Stimulated activated CD4-positive, alpha-beta T cell treated with anti-CD3 and anti-CD28 coated beads, TNF-alpha, amount 100 ng/mL, for 24 hours (primary cell): Measurements from ENCODE around the gene CHMP1B.
"Not testable (repeated sequence)": the region's sequence is repeated elsewhere in the genome, so short reads cannot be mapped to it uniquely, and the experiment has no call there.

Experiments
- DNase-seq, 3 experiments: peaks; one replicate each; pipeline ENCODE4 v3.0.0-alpha.2; 2020; ENCODE audit warnings: low read depth in 3 of 3

Gene CHMP1B

DNA sequence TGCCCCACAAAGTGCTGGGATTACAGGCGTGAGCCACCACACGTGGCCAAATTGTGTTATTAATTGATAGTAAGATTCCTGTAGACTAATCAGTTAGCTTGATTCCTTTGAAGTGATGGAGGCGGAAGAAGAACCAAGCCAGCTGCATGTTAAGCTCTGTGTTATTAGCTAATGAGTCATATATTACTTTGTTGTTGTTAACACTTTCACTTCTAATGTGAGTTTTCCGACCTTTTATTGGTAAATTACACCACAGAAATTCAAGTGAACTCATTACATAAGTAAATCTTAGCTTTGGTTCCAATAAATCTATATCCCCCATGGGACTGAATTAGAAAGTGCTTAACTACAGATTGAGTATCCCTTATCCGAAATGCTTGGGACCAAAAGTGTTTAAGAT lies 20.3 kb downstream of the CHMP1B start:
- no peak for DNase-seq

DNA sequence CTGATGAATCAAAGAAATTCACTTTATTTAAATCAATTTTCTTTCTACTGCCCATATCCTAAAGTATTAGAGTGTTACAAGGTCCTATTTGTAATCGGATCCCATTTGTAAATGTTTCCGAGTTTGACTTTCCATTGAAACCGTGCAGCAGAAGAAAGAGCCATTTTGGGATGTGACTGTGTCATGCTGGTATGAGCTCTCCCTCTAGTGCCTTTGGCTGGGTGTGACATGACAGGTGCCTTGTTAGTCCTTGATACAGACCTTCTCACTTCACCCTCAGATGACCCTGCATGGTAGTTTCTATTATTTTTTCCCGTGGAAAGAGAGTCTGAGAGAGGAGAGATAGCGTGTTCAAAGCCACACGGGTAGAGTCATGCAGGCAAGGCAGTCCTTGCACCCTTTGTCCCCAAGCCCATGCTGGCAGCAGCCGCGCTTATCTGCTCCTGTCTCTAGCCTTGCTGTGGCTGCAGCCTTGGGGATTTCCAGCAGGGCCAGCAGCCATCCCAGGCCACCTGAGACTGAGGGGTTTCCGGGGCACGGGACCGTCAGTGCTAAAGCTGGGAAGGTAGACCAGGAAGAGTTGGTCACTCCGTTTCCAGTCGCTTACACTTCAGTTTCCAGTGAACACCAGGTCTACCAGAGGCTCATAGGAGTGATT lies 21.4 kb downstream of the CHMP1B start:
- DNase-seq: no peak

DNA sequence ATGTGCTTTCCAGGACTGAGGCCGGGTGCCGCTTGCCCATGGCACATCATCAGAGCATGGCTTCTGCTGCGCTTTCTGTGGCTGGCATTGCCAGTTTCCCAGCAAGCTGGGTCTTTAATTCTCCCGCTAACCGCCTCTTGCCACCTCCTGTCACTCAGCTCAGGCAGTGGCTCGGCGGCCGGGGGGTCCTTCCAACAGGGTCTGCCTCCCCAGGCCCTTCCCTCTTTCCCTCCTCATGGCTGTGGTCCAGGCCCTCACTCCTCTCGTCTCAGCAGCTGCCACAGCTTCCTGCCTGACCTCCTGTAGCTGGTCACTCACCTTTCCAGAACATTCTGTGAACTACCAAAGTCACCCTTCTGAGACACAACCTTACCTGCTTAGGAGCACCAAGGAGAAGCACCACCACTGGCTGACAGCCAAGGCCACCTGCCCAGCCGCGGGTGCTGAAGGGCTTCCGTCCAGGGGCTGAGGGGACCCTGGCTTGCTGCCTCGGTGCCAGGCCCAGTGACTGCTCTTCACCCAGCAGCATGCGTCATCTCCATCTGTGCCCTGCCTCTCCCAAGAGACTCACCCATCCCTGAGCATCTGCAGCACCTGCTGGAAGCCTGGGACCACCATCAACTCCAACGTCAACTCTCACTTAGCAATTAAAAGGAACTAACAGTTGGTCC lies 22.6 kb downstream of the CHMP1B start:
- DNase-seq: no peak

DNA sequence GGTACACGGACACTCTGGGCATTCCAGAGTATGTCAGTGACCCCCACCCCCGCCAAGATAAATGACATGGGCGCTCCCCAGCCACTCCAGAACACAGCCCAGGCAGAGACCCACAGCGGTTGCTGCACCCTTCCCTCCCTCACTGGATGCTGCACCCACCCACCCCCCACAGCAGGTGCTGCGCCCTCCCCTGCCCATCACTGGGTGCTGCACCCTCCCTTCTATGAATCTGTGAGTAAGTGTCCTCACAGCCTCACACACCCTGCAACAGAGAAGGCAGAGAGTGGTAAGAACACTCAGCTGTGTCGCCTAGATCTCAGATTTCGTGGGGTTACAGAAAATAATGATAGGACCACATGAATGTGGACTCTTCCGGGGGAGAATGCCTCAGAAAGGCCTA lies 23.5 kb downstream of the CHMP1B start:
- no peak for DNase-seq

DNA sequence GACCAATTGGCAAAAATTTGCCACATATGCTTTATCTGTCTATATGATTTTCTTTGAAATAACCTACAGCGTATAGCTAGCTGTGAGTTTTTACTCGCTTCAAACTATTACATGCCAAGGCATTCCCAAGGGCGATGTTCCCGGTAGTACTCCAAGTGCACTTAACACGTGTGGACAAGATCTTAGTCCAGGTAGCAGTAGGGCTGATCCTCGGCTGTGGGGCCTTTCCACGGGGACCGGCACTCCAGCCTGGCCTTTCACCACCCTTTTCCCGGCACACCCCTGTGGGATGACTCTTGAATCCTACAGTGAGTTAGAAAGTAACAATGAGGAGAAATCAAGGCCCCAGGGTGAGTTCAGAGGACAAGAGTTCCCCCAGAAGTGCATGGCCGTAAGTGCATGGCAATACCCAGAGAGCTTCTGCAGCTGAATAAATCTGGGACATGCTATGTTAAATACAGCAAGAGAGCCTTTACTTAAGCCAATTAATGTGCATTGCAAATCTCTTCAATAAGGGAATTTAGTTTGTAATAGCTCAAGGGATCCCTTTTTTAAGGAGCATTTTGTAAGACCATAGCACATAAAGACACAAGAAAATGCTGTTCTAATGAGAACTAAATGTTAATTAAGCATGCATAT lies 26.4 kb downstream of the CHMP1B start:
- no peak for DNase-seq

DNA sequence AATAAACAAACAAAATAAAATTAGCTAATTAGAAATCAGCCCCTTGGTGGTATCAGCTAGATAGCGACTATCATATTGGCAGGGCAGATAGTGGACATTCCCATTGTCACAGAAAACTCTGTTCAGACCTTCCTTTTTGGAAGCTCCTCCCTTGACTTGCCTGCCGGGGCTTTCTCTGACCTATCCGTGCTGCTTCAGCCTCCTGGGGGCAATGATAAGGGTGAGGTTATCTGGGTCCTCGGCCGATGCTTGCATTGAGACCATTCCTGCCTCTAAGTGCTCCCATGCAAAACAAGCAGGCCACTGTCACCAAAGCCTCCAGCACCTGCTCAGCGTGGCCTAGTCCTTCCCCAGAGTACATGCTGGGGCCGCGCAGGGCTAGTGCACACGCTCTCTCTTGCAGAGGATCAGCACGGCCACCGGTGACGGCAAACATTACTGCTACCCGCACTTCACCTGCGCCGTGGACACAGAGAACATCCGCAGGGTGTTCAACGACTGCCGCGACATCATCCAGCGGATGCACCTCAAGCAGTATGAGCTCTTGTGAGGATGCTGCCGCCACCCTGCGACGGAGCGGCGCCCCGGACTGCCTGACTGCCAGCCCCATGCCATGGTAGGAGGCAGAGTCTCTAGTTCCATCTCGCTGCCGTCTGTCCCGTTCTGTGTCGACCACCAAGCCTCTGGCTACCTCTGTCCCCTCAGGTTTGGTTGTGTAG lies 29.5 kb downstream of the CHMP1B start:
- no peak for DNase-seq

DNA sequence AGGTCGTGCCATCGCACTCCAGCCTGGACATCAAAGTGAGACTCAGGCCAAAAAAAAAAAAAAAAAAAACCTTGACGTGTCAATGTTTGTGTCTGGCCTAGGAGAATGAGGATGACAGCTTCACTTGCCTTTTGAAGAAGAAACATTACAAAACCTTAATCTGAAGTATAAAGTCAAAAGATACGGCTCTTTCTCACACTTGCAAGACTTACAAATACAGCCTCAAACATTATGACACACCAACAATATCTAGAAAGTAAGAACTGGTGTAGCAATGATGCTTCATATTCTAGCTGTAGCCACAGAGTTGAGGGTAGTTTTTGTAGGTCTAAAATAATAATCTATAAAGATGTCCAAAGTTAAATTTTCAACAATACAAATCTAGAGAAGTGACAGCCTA lies 31.4 kb downstream of the CHMP1B start:
- DNase-seq: no peak

DNA sequence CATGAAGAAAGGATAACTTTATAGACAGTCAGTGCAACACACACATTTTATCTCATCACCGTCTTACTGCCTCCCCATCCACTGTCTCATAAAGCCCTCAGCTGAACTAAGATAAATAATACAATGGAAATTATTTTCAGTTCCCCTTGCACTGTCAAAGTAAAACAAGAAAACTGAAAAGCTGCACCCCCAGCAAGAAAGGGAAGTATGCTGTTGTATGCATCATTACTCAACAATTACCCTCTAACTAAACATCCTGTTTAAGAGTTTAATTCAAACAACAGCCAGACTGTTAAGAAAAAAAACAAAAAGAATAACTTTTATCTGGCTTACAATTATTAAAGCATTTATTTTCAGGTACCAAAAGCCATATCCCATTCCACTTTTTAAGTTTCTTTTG lies 31.9 kb downstream of the CHMP1B start:
- DNase-seq: no peak

DNA sequence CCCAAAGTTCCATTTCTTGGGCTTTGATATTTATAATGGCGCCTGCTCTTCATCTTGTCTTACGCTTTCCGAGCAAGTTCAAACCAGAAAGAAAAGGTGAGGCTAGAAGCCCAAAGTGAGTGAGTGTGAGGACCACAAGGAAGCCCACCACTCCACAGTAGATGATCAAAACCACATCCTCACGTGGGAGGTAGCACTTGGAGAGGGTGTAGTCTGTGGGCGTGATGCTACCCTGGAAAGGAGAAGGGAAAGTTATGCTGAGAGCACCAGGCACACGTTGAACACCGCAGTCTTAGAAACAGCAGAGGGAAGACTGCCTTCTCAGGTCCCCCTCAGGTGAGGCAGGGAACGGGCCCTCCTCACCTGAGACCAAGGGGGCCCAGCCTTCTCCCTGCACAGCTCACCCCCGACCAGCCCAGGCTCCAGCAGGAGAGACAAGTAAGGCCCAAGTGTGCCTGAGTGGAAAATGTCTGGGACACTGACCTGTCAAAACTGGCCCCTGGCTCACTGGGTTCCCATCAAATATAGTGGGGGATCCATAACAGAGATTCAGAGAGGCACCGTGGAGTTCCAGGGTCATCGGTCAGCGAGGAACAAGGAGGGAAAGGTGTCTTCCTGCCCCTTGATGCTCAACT lies 33.3 kb downstream of the CHMP1B start:
- DNase-seq: no peak

DNA sequence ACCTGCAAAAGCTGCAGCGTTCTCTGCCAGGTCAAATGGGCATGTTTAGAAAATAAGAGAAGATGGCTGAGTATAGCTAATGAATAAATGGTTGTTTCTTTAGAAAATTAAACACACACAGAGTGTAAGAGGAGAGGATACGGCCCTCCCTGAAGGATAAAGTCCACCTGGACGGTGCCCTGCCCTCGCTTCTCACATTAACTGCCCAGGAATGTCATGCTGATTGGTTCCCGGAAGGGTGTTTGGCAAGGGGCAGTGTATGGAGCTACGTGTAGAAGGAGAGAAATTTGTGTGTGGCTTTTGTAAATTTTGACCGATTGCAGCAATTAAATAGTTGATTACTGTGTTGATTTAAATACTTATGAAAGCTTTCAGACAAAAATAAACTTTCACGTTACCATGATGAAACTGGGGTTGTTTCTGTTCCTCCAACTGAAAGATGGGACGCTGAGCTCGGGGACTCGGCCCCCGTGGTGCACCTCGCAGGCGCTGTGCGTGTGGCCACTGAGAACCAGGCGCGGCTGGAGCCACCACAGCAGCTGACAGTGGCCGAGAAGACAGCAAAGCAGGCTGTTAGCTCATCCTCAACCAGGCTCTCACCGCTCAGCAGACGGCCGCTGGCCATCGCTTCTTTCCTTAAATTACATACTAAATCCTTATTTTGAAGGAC lies 34.2 kb downstream of the CHMP1B start:
- no peak for DNase-seq

DNA sequence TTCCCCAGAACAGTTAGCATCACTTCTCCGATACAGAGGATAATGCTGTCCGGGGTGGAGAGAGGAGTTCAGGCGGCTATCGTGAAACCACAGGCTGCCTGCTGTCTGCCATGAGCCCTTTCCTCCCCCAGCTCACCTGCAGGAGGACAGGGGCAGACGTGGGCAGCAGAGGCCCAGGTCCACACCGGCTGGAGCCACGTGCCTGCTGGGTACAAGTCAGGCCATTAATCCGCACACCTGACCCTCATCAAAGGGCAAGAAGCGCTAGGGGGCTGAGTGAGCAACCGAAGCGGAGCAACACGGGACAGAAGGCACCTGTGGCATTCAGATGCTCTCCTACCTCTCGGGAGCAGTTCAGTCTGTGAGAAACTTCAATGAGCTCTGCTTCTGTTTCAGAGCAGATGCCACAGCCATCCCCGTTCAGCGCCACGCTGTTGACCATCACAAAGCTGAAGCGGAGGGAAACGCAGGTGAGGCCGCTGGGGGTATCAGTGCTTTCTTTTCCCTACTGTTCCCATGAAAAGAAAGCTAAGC lies 35.4 kb downstream of the CHMP1B start:
- DNase-seq: no peak

DNA sequence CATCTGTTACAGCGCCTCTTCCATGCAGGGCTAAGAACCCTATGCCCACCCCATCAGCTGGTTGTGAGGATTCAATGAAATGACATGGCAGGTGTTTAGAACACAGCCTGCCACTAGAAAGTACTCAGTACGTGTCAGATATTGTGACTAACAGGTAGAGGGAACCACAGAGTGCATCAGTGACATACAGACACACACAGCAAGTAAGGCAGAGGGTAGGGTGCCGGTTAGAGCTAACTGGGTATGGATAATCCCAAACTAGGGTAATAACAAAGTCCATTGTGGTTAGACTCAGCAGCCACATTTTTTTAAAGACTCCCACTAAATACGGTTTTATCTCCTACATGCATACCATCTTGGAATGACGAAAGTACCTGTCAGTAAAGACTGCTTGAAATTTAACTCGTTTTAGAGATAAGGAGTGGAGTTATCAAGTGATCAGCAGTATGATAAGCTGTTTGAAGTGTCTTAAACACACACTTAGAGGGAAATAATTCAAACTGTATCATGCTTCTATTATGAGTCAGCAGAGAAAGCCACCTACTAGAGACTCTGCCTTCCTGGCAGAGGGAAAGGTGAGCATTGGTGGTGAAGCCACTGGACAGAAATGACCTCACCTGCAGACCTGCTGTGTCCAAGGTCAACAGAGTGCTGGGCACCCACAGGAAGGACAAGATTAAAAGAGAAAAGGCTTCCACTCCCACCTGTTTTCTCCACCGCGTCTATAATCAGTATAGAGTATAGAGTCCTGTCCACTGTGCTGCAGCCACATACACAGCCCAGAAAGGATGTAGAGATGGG lies 36.3 kb downstream of the CHMP1B start:
- DNase-seq: no peak

DNA sequence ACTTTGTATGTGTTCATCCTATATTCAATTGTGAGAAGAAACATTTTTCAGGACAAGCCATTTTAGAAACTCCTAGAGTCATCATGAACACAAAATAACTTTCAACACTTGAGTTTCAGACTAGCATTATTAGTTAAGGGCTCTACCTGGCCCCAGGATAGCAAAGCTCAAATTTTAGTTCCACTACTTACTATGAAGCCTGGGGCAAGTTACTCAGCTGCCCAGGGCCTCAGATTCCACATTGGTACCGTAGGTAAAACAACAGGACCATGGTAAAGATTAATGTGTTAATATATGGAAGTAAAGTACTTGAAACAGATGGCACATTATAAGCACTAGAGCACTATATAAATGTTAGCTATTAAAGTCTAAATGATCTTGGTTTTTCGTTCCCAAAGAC lies 37.5 kb downstream of the CHMP1B start:
- DNase-seq: no peak

DNA sequence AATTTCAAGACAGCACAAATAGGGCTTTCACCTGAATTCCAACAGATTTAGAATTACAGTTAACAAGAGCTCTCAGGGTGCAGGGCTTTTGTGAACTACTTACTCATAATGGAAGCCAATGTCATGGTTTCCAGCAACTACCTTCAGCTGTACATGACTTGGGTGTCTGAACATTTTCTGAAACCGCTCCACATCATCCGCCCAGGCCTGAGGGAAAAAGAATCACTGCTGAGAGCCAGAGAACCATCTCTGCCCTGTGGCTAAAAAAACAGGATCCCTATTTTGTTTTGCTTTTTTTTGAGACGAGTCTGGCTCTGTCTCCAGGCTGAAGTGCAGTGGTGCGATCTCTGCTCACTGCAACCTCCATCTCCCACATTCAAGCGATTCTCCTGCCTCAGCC lies 38.1 kb downstream of the CHMP1B start:
- DNase-seq: no peak

DNA sequence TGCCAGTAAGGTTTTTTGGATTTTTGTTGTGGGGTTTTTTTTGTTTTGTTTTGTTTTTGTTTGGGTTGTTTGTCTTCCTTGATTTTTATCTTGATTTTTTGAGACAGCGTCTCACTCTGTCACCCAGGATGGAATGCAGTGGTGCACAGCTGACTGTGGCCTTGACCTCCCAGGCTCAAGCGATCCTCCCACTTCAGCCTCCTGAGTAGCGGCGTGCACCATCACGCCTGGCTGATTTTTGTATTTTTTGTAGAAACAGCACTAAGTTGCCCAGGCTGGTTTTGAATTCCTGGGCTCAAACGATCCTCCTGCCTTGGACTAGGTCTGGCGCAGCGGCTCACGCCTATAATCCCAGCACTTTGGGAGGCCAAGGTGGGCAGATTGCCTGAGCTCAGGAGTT lies 40.5 kb downstream of the CHMP1B start:
- DNase-seq: no peak

DNA sequence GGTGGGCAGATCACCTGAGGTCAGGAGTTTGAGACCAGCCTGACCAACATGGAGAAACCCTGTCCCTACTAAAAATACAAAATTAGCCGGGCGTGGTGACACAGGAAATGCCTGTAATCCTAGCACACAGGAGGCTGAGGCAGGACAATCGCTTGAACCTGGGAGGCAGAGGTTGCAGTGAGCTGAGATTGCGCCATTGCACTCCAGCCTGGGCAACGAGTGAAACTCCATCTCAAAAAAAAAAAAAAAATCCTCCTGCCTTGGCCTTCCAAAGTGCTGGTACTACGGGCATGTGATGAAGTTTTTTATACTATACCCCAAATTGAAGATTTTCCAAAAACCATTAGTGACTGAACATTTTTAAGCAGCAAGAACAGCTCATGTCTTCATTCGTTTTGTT lies 41.2 kb downstream of the CHMP1B start:
- DNase-seq: not testable (repeated sequence)

DNA sequence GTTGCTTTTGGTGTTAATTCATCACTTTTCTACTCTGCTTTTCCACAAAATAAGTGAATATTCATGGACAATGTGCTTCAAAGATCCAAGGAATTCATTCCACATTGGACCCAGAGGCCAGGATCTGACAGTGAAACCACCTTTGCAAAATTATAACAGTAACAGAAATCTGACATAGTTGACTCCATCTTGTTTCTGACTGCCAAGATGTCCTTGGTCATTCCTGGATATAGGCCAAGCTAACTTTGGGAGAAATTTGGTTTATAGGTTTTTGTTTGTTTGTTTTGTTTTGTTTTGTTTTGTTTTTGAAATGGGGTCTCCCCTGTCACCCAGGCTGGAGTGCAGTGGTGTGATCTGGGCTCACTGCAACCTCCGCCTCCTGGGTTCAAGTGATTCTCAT lies 46.6 kb downstream of the CHMP1B start:
- no peak for DNase-seq

DNA sequence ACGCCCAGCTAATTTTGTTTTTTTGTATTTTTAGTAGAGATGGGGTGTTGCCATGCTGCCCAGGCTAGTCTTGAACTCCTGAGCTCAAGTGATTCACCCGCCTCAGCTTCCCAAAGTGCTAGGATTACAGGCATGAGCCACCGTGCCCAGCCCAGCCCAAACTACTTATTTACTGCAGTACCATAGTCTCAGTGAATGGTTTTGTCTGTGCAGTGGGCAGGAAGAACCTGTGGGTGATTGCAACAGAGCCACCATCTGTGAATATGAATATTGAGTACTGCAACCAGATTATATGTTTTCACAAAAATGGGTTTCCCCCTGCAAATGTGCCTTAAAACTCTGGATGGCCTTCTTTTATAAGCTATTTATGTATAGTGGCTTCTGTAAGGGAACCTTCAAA lies 47.9 kb downstream of the CHMP1B start:
- DNase-seq: no peak

DNA sequence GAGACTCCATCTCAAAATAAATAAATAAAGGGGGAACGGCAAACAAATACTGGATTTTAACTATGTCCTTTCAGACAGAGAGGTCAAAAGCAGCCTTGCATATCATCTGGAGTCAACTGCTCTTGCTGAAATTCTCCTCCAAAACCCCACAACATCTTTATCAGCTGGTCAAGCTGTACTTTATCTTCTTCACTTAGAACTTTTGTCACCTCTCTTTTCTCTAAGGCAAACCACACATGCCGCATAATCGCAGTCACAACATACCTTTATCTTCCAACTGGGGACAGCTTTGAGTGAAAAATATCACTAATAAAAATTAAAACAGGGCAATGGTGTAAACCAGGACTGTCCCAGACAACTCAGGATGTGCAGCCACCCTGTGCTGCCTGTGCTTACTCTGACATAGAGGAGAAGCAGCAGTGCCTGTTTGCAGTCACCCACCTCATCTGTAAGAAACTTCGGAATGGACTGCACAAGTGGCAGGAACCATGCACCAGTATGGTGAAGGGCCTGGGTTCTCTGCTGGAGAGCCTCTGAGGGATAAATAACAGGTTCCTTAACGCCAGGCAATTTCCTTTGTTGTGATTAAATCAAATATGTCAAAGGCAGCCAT lies 50.7 kb downstream of the CHMP1B start:
- no peak for DNase-seq
